NT2/D1 (cell line): ENCODE measurements around the gene MMP11.

Experiments used
- SUZ12 ChIP-seq: IDR thresholded peaks from 2 replicates; pipeline ENCODE4 v1.6.1; 2011; ENCODE audit not compliant: insufficient read length, insufficient read depth; ENCODE audit errors: extremely low read depth
- YY1 ChIP-seq: IDR thresholded peaks from 2 replicates; pipeline ENCODE4 v1.6.1; 2011; ENCODE audit not compliant: insufficient read length, insufficient read depth

DNA sequence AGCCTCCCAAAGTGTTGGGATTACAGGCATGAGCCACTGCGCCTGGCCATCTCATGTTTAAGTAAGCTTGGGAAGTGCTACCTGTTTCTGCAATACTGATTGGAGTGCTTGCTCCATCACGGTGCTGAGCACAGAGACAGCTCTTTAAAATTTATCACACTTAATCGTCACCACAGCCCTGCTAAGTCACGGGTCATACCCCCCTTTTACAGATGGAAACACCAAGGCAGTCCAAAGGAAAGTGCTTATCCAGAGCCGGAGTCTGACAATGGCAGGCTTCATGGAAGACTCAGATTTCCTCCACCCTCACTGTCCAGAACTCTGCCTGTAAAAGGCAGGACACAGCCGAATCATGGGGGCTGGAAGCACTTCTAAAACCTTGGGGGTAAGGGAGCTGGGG lies 12.6 kb upstream of the MMP11 start:
- no peak for TF ChIP-seq YY1
- no peak for TF ChIP-seq SUZ12
